RPMI7951 (cell line): ENCODE measurements around the gene ADAMTS17. TPM values are rescaled to one million over a fixed set of nuclear protein-coding genes. Genes with fewer than 3 reads are reported as not detected.

ENCODE experiments used
- DNase-seq: peaks from one replicate; pipeline ENCODE4 v3.0.0-alpha.2; 2012; ENCODE audit warnings: low read depth
- total RNA-seq: library from RNA; depleted of rRNA; stranded (reverse); fragments of >200 nt; shearing (Covaris generic); gene quantifications from 2 replicates; pipeline ENCODE4 v1.2.3, GENCODE V29; 2014

The ADAMTS17 gene
- total RNA-seq, 1 experiment from 2014 or later = 1.6 TPM

DNA sequence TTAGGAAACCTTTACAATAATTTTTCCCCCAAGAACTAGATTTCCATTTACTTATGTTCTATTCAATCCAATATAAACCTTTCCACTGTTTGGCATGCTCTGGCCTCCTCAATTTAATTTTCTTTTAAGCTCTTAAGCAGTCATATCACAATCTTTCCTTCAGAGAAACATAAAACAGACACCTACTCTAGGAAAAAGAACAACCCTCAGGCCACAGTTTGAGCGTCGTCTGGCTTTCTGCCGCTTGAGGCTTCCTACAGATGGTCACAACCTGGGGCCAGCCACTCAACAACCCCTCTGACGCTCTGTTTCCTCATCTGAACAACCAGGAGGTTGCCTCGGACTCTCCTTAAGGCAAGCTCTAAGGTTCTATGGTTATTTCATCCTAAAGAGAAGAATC is 143.3 kb downstream of the ADAMTS17 start:
- no peak for DNase-seq

DNA sequence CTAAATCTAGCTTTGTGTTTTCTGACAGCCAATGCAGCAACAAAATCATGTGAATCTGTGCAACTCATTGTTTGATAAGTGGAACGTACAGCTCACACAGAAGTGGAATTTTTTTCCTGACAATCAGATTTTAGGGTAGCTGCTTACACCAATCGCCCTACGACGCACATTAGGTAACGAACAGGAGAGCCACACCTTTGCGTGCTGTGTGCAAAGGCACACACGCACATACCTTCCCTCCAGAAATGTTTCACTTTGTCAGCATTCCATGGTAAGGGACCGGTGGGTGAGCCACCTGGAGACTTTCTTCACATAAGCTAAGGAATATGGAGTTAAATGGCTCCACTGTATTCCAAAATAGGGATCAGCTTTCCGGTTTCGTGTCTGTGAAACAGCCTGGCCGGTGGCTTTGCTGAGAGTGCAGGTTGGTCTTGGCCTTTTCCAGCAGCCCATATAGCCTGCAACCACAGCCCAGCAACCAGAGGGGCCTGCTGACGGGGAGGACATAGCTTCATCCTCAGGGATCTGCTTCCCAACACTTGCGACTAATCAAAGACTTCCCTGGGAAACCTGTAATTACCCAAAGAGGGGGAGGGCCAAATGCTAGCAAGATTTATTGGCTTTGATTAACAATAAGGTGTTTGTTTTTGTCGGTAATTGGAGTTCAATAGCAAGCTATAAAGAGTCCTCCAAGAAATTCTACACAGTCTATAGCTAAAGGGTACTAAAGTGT is 145.3 kb downstream of the ADAMTS17 start:
- DNase-seq = no peak

- no peak for DNase-seq
These were observed 146.8 kb downstream of the ADAMTS17 start for GRCh38 chr15:100194996-100195395.

GRCh38 chr15:100193277-100193860 is 148.4 kb downstream of the ADAMTS17 start:
- no peak for DNase-seq

DNA sequence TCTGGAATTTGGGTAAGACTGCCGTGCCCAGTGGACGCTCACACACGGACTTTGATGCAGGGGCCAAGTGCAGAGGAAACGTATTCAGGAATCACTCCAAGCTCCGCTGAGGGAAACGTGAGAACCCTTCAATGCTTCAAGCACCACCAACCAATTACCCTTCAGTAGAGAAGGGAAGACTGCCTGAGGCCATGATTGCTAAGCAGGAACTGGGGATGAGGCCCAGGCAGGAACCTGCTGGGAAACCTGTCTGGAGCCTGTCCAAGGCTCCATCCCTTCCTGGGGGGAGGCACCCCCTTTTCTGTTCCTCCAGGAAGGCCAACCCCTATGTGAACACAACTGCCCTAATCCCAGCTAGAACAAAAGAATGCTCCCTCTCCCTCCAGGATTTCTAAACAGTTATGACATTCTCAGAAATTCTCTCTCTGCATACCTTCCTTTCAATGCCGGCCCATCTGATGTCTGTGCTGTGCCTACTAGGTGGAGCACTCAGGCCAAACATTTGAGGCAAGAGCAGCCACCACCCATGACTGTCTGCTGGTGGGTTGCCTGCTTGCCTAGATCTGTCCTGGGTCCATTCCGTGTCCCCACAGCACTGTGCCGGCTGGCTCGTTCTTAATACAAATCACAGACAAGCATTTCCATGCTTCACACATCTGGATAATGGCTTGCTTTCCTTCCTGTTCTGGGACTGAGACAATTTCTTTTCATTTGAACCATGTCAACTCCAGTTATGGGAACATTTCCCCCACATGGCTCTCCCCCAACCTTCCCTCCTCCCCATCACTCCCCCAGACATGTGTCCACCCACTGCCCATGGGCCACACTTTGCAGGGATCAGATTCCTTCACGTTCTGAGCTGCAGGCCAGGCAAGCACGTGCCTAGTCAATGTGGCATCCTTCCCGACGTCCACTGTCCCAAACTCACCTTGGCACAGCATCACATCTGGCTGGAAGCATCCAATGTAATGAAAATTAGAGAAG is 149.4 kb downstream of the ADAMTS17 start:
- no peak for DNase-seq

GRCh38 chr15:100191161-100191560 is 150.6 kb downstream of the ADAMTS17 start:
- DNase-seq = no peak

DNA sequence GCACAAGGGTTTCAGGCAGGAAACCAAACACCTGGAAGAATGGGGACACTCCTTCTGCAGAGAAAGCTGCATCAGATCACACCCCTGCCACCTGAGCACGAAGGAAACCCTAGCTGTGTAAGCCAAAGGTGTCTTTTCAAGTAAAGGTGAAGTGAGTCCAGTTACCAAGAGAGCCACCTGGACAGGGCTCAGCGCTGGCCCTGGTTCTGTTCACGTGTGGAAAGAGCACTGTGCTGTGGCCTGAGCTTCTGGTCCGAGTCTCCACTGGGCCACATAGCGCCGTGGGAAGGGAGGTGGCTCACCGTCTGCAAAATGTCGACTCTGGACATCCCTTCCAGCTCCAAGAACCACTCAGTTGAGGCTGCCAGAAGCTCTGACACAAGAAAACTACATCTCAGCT is 151.1 kb downstream of the ADAMTS17 start:
- no peak for DNase-seq

GRCh38 chr15:100189849-100190248 is 151.9 kb downstream of the ADAMTS17 start:
- no peak for DNase-seq

DNA sequence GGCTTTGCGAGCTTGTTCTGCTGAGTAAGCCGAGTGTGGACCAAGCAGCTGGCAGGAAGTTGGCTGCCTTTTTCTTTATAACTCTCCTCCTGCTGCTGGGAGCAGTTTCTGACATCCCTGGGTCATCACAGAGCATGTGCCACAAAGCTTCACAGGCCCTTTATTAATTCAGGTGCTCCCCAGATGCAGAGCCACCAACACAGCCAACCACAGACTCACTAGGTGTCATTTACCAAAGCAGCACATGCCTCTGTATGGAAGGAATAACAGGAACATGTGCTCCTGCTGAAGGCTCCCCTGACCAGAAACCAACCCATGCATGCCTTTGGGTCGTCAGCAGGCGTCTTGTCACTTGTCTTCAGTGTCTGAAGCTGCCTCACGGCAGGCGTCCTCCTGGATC is 152.5 kb downstream of the ADAMTS17 start:
- no peak for DNase-seq

DNA sequence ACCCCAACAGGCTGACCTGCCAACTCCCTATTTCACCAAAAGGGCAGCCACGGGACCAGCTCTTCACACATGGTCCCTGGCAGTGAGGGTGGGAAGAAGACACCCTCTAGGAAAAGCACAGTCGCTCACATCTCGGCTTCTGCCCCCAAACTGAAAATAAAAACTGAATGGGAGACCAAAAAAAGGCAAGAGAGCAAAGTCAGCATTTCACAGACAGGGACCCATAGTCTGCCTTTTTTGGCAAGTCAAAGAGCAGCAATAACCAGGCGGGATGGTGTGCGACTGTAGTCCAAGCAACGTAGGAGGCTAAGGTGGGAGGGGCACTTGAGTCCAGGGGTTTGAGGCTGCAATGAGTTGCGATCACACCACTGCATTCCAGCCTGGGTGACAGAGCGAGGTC is 154.1 kb downstream of the ADAMTS17 start:
- no peak for DNase-seq

GRCh38 chr15:100186960-100187359 is 154.8 kb downstream of the ADAMTS17 start:
- no peak for DNase-seq

GRCh38 chr15:100186366-100186765 is 155.4 kb downstream of the ADAMTS17 start:
- no peak for DNase-seq

- DNase-seq = no peak
These were observed 157.8 kb downstream of the ADAMTS17 start for GRCh38 chr15:100183921-100184495.

- no peak for DNase-seq
These were observed 160.9 kb downstream of the ADAMTS17 start for GRCh38 chr15:100180921-100181320.

DNA sequence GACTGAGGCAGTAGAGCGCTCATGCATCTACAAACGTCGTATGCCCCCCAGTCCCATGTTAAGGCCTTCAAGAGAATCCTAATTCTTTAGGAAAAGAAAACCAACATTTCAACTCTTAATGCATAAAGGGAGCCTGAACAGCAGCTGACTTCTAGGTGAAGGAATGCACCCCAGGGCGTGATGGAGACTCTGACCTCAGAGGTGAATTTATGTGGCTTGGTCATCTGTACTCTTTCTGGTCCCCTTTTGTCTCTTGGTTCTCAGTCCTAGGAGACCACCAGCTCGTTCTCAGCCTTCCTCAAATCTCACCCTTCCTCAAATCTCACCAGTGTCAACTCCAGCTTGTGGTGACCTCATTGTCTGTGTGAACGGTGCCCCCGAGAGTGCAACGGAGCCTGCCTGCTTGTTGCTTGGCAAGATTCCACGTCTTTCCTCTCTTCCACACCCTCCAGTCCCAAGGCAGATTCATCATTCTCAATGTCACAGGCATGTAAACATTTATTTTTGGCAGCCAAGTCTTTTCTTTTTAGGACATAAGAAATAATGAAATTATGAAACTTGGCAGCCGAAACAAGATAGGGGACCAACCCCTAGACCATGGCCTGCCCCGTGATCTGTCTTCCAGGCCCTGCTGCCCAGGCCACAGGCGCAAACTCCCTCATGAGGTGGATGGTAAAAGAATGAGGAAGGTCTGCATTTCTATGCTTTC is 166.2 kb downstream of the ADAMTS17 start:
- DNase-seq = no peak

- DNase-seq = no peak
These were observed 166.9 kb downstream of the ADAMTS17 start for GRCh38 chr15:100174904-100175275.

GRCh38 chr15:100174159-100174903 is 167.4 kb downstream of the ADAMTS17 start:
- no peak for DNase-seq

DNA sequence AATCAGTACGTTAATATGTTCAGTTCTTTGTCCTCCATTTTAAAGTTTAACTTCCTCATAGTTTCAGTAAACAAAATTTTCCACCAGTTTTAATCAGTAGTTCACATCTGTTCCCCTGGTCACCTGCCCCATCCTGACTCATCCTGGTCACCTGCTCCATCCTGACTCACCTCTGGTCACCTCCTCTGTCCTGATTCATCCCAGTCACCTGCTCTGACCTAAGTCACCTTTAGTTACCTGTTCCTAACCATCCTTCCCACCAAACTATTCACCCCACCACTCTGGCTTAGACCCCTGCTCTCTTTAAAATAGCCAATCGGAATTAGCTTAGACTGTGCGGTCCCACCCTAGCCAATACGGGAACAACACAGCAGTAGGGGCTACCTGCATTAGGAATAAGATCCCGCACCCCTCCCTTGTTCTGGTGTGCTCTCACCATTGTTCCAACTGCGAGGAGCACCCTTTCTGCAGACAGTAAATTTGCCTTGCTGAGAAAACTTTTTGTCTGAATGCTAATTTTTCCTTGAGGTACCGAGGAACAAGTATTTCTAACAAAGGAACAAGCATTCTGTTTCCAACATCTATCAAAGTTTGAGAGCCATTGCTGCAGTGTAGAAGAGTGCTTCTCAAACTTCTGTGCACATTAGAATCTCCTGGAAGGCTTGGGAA is 169.3 kb downstream of the ADAMTS17 start:
- no peak for DNase-seq

GRCh38 chr15:100171411-100171810 is 170.4 kb downstream of the ADAMTS17 start:
- DNase-seq = no peak
